IPS DF 6.9 (cell line): ENCODE data around the gene TRIM69.

Experiments used
- DNase-seq: peaks from one replicate; pipeline ENCODE4 v3.0.0-alpha.2; 2013; ENCODE audit warnings: low read depth, low spot score
- H3K27ac ChIP-seq: one replicate; pipeline ENCODE4 v1.5.1; 2013; ENCODE audit warnings: low read length, control low read depth
- H3K27me3 ChIP-seq: 2 replicates; pipeline ENCODE4 v1.6.1; 2013; ENCODE audit warnings: mild to moderate bottlenecking, low read length; ENCODE audit not compliant: control insufficient read depth, insufficient read depth
- H3K36me3 ChIP-seq: 2 replicates; pipeline ENCODE4 v1.6.1; 2013; ENCODE audit warnings: low read length; ENCODE audit not compliant: control insufficient read depth, insufficient read depth
- H3K4me1 ChIP-seq: 2 replicates; pipeline ENCODE4 v1.6.1; 2013; ENCODE audit warnings: low read length; ENCODE audit not compliant: control insufficient read depth, insufficient read depth
- H3K4me3 ChIP-seq: 2 replicates; pipeline ENCODE4 v1.5.1; 2013; ENCODE audit warnings: mild to moderate bottlenecking, low read length
- H3K9me3 ChIP-seq: 2 replicates; pipeline ENCODE4 v1.6.1; 2013; ENCODE audit warnings: low read length, inconsistent platforms; ENCODE audit not compliant: control insufficient read depth, insufficient read depth
- WGBS: extraction: QIAGEN DNeasy Blood & Tissue Kit; methylation state at CpG from one replicate; pipeline ENCODE4 v1.1.7; 2013; ENCODE audit warnings: mixed read lengths, missing lambda C conversion rate; ENCODE audit not compliant: insufficient read length, insufficient coverage; 5-methylcytosine and 5-hydroxymethylcytosine counted together

The TRIM69 gene

DNA sequence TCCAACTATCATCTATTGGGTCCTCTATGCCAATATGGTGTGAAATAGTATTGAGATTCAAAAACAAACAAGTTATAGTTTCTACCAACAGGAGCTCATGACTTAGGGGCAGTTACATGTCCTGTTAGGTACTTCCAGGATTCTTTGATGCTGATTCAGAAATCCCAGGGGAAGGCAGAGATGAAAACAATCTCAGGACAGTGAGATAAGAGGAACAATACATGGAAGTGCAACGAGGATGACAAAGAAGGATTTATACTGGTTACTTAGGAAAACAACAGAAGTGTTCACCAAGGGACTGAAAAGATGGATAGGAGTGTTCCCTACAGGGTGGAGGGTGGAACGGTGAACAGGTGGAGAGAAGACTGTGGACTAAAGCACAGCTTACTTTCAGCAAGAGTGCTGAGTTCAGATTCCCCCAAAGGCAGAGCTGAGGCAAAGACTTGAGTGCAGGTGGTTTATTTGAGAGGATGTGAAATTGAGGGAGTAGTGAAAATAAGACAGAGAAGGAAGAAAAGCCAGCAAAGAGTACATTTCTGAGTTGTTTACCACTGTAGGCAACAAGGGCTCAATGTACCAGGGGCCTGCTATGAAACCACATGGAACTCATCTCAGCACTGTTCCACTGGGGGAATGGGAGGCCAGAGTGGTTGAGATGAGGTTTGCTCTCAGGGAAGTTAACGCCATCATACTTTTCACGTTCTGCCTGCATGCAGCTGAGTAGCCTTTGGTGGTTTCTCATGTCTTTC is 68.1 kb downstream of the TRIM69 start:
- Histone ChIP-seq H3K4me3 (no peak overlapping the region), H3K27me3 (no peaks in the 10 kb centered on the region), H3K4me1 (no peaks in the 10 kb centered on the region), H3K9me3 (no peaks in the 10 kb centered on the region), H3K36me3 (no peaks in the 10 kb centered on the region), H3K27ac (no peak overlapping the region)
- DNase-seq, result no peak
- WGBS, result no CpG with 5 or more reads among the region's 4 CpGs

DNA sequence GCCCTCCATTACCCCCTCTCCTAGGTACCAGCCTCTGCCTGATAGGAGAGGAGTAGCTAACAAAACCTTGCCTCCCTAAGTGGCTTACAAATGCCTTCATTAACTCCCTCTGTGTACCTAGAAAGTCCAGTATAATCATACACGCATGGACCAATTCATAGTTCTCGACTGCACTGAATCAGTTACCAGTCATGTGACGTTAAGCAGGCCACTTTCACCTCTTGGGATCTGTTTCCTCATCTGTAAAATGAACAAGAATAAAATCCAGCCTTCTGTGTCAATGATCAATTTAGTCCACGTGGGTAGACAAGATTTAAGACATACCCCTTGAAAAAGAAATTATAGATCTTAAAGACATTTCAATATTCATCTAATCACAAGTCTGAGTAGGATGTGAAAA is 72.2 kb downstream of the TRIM69 start:
- Histone ChIP-seq H3K4me1 (no peaks in the 10 kb centered on the region), H3K27ac (no peak overlapping the region), H3K36me3 (no peaks in the 10 kb centered on the region), H3K9me3 (no peaks in the 10 kb centered on the region), H3K4me3 (no peak overlapping the region), H3K27me3 (no peaks in the 10 kb centered on the region)
- no CpG with 5 or more reads among the region's 4 CpGs for WGBS
- no peak for DNase-seq

DNA sequence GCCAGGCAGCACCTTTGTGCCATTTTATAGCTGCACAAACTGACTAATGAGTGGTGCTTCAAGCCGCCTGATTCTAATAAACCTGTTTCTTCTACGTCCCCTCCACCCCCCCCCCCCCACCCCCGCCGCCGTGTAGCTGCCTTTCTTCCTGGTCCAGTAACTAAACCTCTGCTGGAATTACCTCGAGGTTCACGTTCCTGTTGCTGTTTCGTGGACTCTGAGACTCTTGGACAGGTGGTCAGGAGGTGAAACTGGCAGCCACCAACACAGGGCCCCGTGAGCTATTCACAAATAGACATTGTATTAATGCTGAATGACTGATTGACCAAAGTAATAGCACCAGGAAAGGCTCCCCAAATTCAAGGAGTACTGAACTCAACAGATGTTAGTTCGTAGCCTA is 73.9 kb downstream of the TRIM69 start:
- Histone ChIP-seq H3K27me3 (no peaks in the 10 kb centered on the region), H3K9me3 (no peaks in the 10 kb centered on the region)
- WGBS, result no CpG with 5 or more reads among the region's 10 CpGs

DNA sequence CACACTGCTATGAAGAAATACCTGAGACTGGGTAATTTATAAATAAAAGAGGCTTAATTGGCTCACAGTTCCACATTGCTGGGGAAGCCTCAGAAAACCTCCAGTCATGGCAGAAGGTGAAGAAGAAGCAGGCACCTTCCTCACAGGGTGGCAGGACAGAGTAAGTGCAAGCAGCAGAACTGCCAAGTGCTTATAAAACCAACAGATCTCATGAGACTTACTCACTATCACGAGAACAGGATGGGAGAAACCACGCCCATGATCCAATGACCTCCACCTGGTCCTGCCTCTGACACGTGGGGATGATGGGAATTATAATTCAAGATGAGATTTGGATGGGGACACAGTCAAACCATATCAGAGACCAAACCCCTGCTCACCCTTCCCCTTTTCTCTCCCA is 75.0 kb downstream of the TRIM69 start:
- DNase-seq, result no peak
- Histone ChIP-seq H3K4me1 (no peaks in the 10 kb centered on the region), H3K9me3 (no peaks in the 10 kb centered on the region), H3K4me3 (no peak overlapping the region), H3K27me3 (no peaks in the 10 kb centered on the region), H3K36me3 (no peaks in the 10 kb centered on the region), H3K27ac (no peak overlapping the region)
- WGBS, result no CpG with 5 or more reads among the region's 3 CpGs

More for the DNA sequence above, 73.9 kb downstream of the TRIM69 start:
- Histone ChIP-seq H3K36me3 (no peaks in the 10 kb centered on the region), H3K4me3 (no peak overlapping the region), H3K4me1 (no peaks in the 10 kb centered on the region), H3K27ac (no peak overlapping the region)
- no peak for DNase-seq

DNA sequence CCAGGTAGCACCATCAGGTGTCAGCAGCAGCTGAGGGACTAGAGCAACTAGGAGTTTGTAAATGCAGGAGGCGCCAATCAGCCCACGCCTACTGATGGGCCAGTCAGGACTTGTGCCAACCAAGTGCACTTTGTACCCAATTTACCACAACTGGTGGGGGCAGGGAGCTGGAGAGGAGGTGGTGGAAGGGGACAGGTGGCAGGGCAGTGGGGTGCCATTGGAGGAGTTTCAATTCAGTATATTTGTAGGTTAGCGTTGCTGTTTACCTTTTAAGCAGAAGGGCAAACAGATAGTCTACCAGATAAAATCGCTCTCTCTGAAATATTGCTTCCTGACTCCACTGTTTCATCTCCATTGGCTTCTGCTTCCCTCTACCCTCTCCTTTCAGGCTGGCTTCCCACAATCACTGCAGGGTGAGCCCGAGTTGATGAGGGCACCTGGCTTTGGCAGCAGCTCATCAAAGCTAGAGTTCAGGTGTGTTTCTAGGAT is 75.7 kb downstream of the TRIM69 start:
- no peak overlapping the region for H3K4me3 ChIP-seq
- no peak overlapping the region for H3K27ac ChIP-seq
- H3K9me3 ChIP-seq, result no peaks in the 10 kb centered on the region
- no peaks in the 10 kb centered on the region for H3K36me3 ChIP-seq
- H3K4me1 ChIP-seq, result no peaks in the 10 kb centered on the region
- no CpG with 5 or more reads among the region's 5 CpGs for WGBS
- no peaks in the 10 kb centered on the region for H3K27me3 ChIP-seq
- no peak for DNase-seq

DNA sequence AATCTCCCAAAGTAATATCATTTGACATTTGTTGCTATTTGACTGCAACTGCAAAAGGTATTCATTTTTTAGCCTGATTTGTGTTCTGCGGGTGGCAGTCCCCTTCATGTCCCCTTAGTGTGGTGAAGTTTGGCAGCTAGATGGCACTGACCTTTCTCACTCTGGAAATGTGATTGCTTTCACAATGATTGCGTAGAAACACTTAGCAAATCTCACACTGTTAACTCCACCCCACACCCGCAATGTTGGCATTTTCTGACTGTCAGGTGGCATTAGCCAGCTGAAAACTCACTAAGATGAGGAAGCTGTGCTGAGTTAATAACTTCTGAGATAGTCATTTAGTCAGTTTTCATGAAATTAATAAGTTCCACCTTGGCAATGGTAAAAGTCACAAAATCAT is 76.9 kb downstream of the TRIM69 start:
- no peaks in the 10 kb centered on the region for H3K4me1 ChIP-seq
- H3K9me3 ChIP-seq, result no peaks in the 10 kb centered on the region
- DNase-seq, result no peak
- no CpG with 5 or more reads among the region's 3 CpGs for WGBS
- no peaks in the 10 kb centered on the region for H3K27me3 ChIP-seq
- no peak overlapping the region for H3K27ac ChIP-seq
- no peaks in the 10 kb centered on the region for H3K36me3 ChIP-seq
- no peak overlapping the region for H3K4me3 ChIP-seq
